ENCODE results near the gene ARVCF. TPM values are rescaled to one million over a fixed set of nuclear protein-coding genes. Genes with fewer than 3 reads are reported as not detected.

Gene ARVCF
- total and polyA plus RNA-seq, 9 of the 15 experiments (the other 6 are each of a cell fraction or from before 2014, with no cell fraction given), result 0.03 to 97.4 (median 15.6) TPM

GRCh38 chr22:19970479-19971275 is 45.9 kb downstream of the ARVCF start (continued):
- TF ChIP-seq POLR2G (IDR thresholded peaks at IDR 0.05; ENCODE audit: low read depth, low read length) (peak; percentile 57), ZNF551 (CRISPR knock-in tag; IDR thresholded peaks at IDR 0.05) (no peak), SPI1 (IDR thresholded peaks at IDR 0.05; ENCODE audit: borderline replicate concordance, low read depth, low read length) (no peak), ELF2 (CRISPR knock-in tag; IDR thresholded peaks at IDR 0.05) (0 out of 2 replicates have a peak, but pooled peaks have one; percentile 58), MYNN (IDR thresholded peaks at IDR 0.05) (peak; percentile 96), MYNN (CRISPR knock-in tag; IDR thresholded peaks at IDR 0.05) (no peak), TAL1 (IDR thresholded peaks at IDR 0.05) (peak; percentile 2; the same call in 1 of the 2 replicates), ETV5 (CRISPR knock-in tag; IDR thresholded peaks at IDR 0.05; ENCODE audit: low read depth) (no peak), MTF1 (CRISPR knock-in tag; IDR thresholded peaks at IDR 0.05; ENCODE audit: borderline replicate concordance) (peak; percentile 34; the same call in 1 of the 2 replicates), SNIP1 (IDR thresholded peaks at IDR 0.05; ENCODE audit: low read depth) (no peak), JUND (IDR thresholded peaks at IDR 0.05; ENCODE audit: borderline replicate concordance, low read depth, low read length) (peak; percentile 67), JUND (tag; IDR thresholded peaks at IDR 0.05; ENCODE audit: borderline replicate concordance, low read depth, low read length) (peak; percentile 15; the same call in 1 of the 3 replicates), RCOR1 (IDR thresholded peaks at IDR 0.05; ENCODE audit: borderline replicate concordance in 1 of 2, low read depth in 2 of 2, low read length in 2 of 2) (peak in 1 of 2 experiments; percentile 58; a peak in 2 of 4 replicates), DIDO1 (tag; IDR thresholded peaks at IDR 0.05; ENCODE audit: low read depth) (no peak), ZNF518B (CRISPR knock-in tag; IDR thresholded peaks at IDR 0.05) (no peak), JUN (IDR thresholded peaks at IDR 0.05; ENCODE audit: borderline replicate concordance, low read depth, low read length) (peak; percentile 4; the same call in 1 of the 2 replicates), JUN (CRISPR knock-in tag; IDR thresholded peaks at IDR 0.05; ENCODE audit: borderline replicate concordance) (no peak), ZBTB33 (CRISPR knock-in tag; IDR thresholded peaks at IDR 0.05) (no peak), ZNF277 (CRISPR knock-in tag; IDR thresholded peaks at IDR 0.05; ENCODE audit: borderline replicate concordance) (no peak), SAFB2 (IDR thresholded peaks at IDR 0.05; ENCODE audit: borderline replicate concordance, low read depth, low read length, severe bottlenecking) (no peak), L3MBTL2 (IDR thresholded peaks at IDR 0.05) (peak; percentile 63; the same call in 1 of the 2 replicates), ZNF583 (CRISPR knock-in tag; IDR thresholded peaks at IDR 0.05) (no peak; the same call in none of the 2 replicates)

Data from K562 (cell line).